Naive thymus-derived CD8-positive, alpha-beta T cell (primary cell): ENCODE measurements around the gene DOCK3. TPM values are rescaled to one million over a fixed set of nuclear protein-coding genes. Genes with fewer than 3 reads are reported as not detected.
"Not testable (repeated sequence)": the region's sequence is repeated elsewhere in the genome, so short reads cannot be mapped to it uniquely, and the experiment has no call there.

Source experiments
- ATAC-seq, 2 donors: fragments of 150-1000 bp; cut with Tn5 transposase in 1 of 2; sonication (Bioruptor Pico), chemical (Tn5 transposase) in 1 of 2; 1 replicate in 1 of 2; 2 replicates in 1 of 2; pipeline ENCODE4 v1.10.0; 2021; ENCODE audit warnings: mild to moderate bottlenecking in 2 of 2, moderate library complexity in 2 of 2
- POLR2A ChIA-PET: fragments of 350-600 bp; sonication (Branson Sonifier 250); formaldehyde crosslinking; loops from one replicate; lab custom pipeline; 2021; ENCODE audit warnings: antibody characterized with exemption; lab: Charles Lee
- DNase-seq, 10 donors: peaks; one replicate each; pipeline versions ENCODE4 v3.0.0 to v3.0.0-alpha.2; 2020 to 2022
- H3K27ac Mint-ChIP-seq, 10 donors: one replicate each; pipeline ENCODE4 v1.8.0; 2020 to 2022; ENCODE audit warnings: mild to moderate bottlenecking in 10 of 10, mixed read lengths in 10 of 10, moderate library complexity in 4 of 10, inconsistent platforms in 1 of 10
- H3K27me3 Mint-ChIP-seq, 5 donors: one replicate each; pipeline ENCODE4 v1.8.0; 2021 to 2022; ENCODE audit warnings: mixed read lengths in 5 of 5
- H3K36me3 Mint-ChIP-seq, 3 donors: one replicate each; pipeline ENCODE4 v1.8.0; 2020 to 2022; ENCODE audit warnings: mixed read lengths in 3 of 3, mild to moderate bottlenecking in 2 of 3, inconsistent platforms in 1 of 3
- H3K4me1 Mint-ChIP-seq, 4 donors: one replicate each; pipeline ENCODE4 v1.8.0; 2021 to 2022; ENCODE audit warnings: mixed read lengths in 4 of 4
- H3K4me3 Mint-ChIP-seq, 10 donors: one replicate each; pipeline ENCODE4 v1.8.0; 2020 to 2022; ENCODE audit warnings: mild to moderate bottlenecking in 10 of 10, mixed read lengths in 10 of 10, moderate library complexity in 6 of 10, inconsistent platforms in 1 of 10
- H3K9me3 Mint-ChIP-seq, 9 donors: one replicate each; pipeline ENCODE4 v1.8.0; 2020 to 2022; ENCODE audit warnings: mixed read lengths in 9 of 9, mild to moderate bottlenecking in 3 of 9, inconsistent platforms in 1 of 9, moderate library complexity in 1 of 9
- polyA plus RNA-seq, 3 donors: library from polyadenylated mRNA; unstranded; fragments of 300-500 nt; fragmentation: Illumina TruSeq; gene quantifications; one replicate each; pipeline ENCODE4 v1.2.3, GENCODE V29; 2021
- total RNA-seq, 8 experiments: library from RNA in 2 of 8; stranded (reverse) in 2 of 8; gene quantifications; one replicate each; pipeline ENCODE4 v1.2.3 and lab custom pipeline; 2021 to 2026

The DOCK3 gene
- total and polyA plus RNA-seq, 5 experiments from 2014 or later: 0.14 to 1.9 (median 0.63) TPM

GRCh38 chr3:50817756-50818529 is 143.2 kb downstream of the DOCK3 start:
- Mint-ChIP-seq H3K4me1 (no peaks in the 10 kb centered on the region), H3K27ac (no peak overlapping the region), H3K9me3 (peaks cover 0 to 4% (median 0%) of the 10 kb centered on the region in 9 donors), H3K4me3 (no peak overlapping the region), H3K27me3 (no peaks in the 10 kb centered on the region), H3K36me3 (peaks cover 0 to 4% (median 0%) of the 10 kb centered on the region in 3 donors)
- POLR2A ChIA-PET: no interaction called here
- ATAC-seq (no peak), DNase-seq (no peak)

DNA sequence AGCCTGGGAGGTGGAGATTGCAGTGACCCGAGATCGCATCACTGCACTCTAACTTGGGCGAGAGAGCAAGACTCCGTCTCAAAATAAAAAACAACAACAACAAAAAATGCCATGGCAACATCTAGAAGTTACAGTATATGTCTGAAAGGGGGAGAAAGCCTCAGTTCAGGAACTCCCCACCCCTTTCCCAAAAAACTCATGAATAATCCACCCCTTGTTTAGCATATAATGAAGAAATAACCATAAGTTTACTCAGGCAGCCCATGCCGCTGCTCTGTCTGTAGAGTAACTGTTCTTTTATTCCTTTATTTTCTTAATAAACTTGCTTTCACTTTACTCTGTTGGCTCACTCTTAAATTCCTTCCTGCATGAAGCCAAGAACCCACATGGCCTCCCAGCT is 145.2 kb downstream of the DOCK3 start:
- Mint-ChIP-seq H3K27ac (no peak overlapping the region), H3K36me3 (peaks cover 0 to 10% (median 0%) of the 10 kb centered on the region in 3 donors), H3K4me1 (no peaks in the 10 kb centered on the region), H3K27me3 (no peaks in the 10 kb centered on the region), H3K9me3 (peaks cover 0 to 4% (median 0%) of the 10 kb centered on the region in 9 donors), H3K4me3 (no peak overlapping the region)
- ATAC-seq (no peak), DNase-seq (no peak)
- POLR2A ChIA-PET: no interaction called here

DNA sequence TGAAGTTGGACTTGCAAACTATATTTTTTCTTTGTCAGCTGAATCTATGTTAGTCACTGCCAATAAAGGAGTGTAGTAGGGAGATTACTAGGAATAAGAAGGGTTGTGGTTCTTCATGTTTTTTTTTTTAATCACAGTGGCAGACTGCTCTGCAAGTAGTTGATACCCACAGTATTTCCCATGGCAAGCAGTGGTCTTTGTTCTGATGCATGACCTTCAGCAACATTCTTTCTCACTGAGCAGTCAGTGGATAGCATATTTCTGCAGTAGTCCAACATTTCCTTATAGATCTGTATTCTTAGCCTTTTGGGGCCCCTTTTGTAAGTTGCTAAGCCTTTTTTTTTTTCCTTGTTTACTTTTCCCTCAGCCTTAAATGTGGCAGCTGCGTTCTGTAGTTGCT is 151.1 kb downstream of the DOCK3 start:
- Mint-ChIP-seq H3K27ac (no peak overlapping the region), H3K36me3 (peaks cover 0 to 6% (median 0%) of the 10 kb centered on the region in 3 donors), H3K4me3 (no peak overlapping the region), H3K4me1 (peaks cover 0 to 2% (median 0%) of the 10 kb centered on the region in 4 donors), H3K9me3 (peaks cover 0 to 3% (median 0%) of the 10 kb centered on the region in 9 donors), H3K27me3 (peaks cover 0 to 2% (median 0%) of the 10 kb centered on the region in 5 donors)
- DNase-seq (no peak), ATAC-seq (no peak)
- POLR2A ChIA-PET: no interaction called here

DNA sequence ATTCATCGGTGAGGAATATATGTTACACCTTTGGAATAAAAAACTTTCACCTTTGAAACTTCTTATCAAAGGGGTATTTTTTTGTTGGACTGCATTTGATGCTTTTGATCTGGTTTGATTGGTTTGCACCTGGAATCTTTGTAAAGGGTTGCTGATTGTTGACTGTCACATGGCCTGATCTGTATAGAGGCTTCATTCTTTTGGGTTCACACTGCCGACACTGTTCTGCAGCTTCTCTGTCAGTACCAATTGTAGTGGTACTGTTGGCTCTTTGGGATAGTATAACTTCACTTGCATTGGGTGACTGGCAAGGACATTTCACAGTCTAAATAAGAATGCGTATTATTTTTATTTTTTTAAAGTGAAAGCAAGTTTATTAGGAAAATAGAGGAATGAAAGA is 155.7 kb downstream of the DOCK3 start:
- H3K4me1 Mint-ChIP-seq: peaks cover 0 to 2% (median 0%) of the 10 kb centered on the region in 4 donors
- ATAC-seq (no peak), DNase-seq (no peak)
- peaks cover 0 to 5% (median 0%) of the 10 kb centered on the region in 3 donors for H3K36me3 Mint-ChIP-seq
- no peak overlapping the region for H3K4me3 Mint-ChIP-seq
- no peak overlapping the region for H3K27ac Mint-ChIP-seq
- POLR2A ChIA-PET: no interaction called here
- peaks cover 0 to 13% (median 2%) of the 10 kb centered on the region in 9 donors for H3K9me3 Mint-ChIP-seq
- H3K27me3 Mint-ChIP-seq: peaks cover 0 to 9% (median 0%) of the 10 kb centered on the region in 5 donors

- POLR2A ChIA-PET, H3K36me3 Mint-ChIP-seq: not testable (repeated sequence)
Measured at GRCh38 chr3:50831009-50831408, 156.3 kb downstream of the DOCK3 start.

DNA sequence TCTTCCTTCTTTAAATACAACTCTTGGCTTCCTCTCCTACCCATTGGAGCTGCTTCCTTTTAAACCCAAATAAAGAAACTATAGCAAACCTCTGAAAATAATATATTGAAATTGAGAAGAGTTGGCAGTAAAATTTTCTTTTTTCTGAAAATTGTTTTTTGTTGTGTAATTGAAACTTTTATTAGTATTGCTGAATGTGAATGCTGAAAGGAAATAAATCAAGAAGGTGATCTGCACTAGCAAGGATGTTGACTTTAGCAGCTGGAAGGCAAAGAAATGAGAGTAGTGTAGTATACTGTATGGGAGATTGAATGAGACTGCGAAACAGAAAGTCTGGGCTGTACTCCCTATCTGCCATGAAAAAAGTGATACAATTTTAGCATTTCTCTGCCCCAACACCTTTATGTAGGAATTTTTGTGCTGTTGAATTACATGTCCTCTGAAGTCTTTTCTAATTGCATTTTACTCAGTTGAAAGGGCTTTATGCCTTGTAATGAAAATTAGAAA is 166.3 kb downstream of the DOCK3 start:
- DNase-seq (no peak), ATAC-seq (no peak)
- peaks cover 0 to 3% (median 0%) of the 10 kb centered on the region in 9 donors for H3K9me3 Mint-ChIP-seq
- H3K4me3 Mint-ChIP-seq: no peak overlapping the region
- peaks cover 0 to 8% (median 0%) of the 10 kb centered on the region in 3 donors for H3K36me3 Mint-ChIP-seq
- H3K27me3 Mint-ChIP-seq: peaks cover 4 to 16% (median 7%) of the 10 kb centered on the region in 5 donors
- no peak overlapping the region for H3K27ac Mint-ChIP-seq
- H3K4me1 Mint-ChIP-seq: peaks cover 0 to 1% (median 0%) of the 10 kb centered on the region in 4 donors
- POLR2A ChIA-PET: no interaction called here

More at GRCh38 chr3:50831009-50831408, 156.3 kb downstream of the DOCK3 start:
- H3K27me3 Mint-ChIP-seq, H3K4me1 Mint-ChIP-seq, DNase-seq, H3K27ac Mint-ChIP-seq, ATAC-seq, H3K4me3 Mint-ChIP-seq: not testable (repeated sequence)
- H3K9me3 Mint-ChIP-seq: peaks cover 0 to 13% (median 2%) of the 10 kb centered on the region in 9 donors

DNA sequence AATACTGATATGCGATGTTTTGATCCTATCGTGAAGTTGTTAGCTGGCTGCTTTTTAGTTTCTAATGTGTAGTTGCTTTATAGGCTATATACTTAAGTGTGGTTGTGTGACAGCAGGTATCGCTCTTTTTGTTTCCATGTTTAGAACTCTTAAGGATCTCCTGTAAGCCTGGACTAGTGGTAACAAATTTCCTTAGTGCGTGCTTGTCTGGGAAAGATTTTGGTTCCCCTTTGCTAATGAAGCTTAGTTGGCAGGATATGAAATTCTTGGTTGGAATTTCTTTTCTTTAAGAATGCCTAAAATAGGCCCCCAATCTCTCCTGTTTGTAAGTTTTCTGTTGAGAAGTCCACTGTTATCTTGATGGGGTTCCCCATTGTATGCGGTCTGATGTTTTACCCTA is 173.6 kb downstream of the DOCK3 start:
- POLR2A ChIA-PET: no interaction called here
- Mint-ChIP-seq H3K9me3 (peaks cover 9 to 31% (median 15%) of the 10 kb centered on the region in 9 donors), H3K27me3 (peaks cover 0 to 30% (median 9%) of the 10 kb centered on the region in 5 donors), H3K36me3 (peaks cover 3 to 18% (median 13%) of the 10 kb centered on the region in 3 donors), H3K4me3 (no peak overlapping the region), H3K4me1 (no peaks in the 10 kb centered on the region), H3K27ac (no peak overlapping the region)
- ATAC-seq (no peak), DNase-seq (no peak)

GRCh38 chr3:50850639-50851511 is 176.1 kb downstream of the DOCK3 start:
- no peak overlapping the region for H3K4me3 Mint-ChIP-seq
- peaks cover 0 to 25% (median 9%) of the 10 kb centered on the region in 5 donors for H3K27me3 Mint-ChIP-seq
- no peak overlapping the region for H3K27ac Mint-ChIP-seq
- H3K9me3 Mint-ChIP-seq: peaks cover 9 to 33% (median 15%) of the 10 kb centered on the region in 9 donors
- POLR2A ChIA-PET: no interaction called here
- DNase-seq: no peak
- H3K36me3 Mint-ChIP-seq: peaks cover 3 to 18% (median 10%) of the 10 kb centered on the region in 3 donors
- H3K4me1 Mint-ChIP-seq: no peaks in the 10 kb centered on the region
- ATAC-seq: no peak

- no peaks in the 10 kb centered on the region for H3K36me3 Mint-ChIP-seq
- H3K4me1 Mint-ChIP-seq: no peaks in the 10 kb centered on the region
- no peak for DNase-seq
- H3K9me3 Mint-ChIP-seq: peaks cover 0 to 11% (median 4%) of the 10 kb centered on the region in 9 donors
- H3K4me3 Mint-ChIP-seq: no peak overlapping the region
- POLR2A ChIA-PET: interaction anchor here (0.7 kb wide), 1 partner anchor 1251 kb away, joined by 3 read pairs; no protein-coding TSS in a partner anchor
- no peak for ATAC-seq
- H3K27ac Mint-ChIP-seq: no peak overlapping the region
- H3K27me3 Mint-ChIP-seq: peaks cover 0 to 1% (median 0%) of the 10 kb centered on the region in 5 donors
Measured at GRCh38 chr3:50853936-50854335, 179.2 kb downstream of the DOCK3 start.

DNA sequence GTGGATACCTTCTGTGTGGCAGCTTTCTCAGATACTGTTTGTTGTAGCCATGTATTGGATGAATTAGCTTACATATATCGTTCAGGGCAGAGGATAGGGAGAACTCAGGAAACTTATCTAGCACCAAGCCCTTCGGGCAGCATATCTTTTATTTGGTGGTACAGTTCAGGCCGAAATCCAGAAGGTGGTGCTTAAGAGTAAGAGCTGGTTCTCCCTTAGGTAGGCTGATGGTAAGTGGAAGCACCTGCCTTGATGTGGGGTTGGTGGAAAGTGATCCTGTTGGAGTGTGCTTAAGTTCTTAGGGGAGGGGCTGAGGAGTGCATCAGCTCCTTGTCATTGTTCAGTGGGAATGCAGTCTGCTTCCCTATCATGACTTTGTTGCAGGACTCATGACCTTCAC is 187.5 kb downstream of the DOCK3 start:
- Mint-ChIP-seq H3K4me1 (peaks cover 0 to 3% (median 0%) of the 10 kb centered on the region in 4 donors), H3K27me3 (peaks cover 0 to 9% (median 5%) of the 10 kb centered on the region in 5 donors), H3K27ac (no peak overlapping the region), H3K36me3 (peaks cover 0 to 11% (median 0%) of the 10 kb centered on the region in 3 donors), H3K9me3 (peaks cover 0 to 17% (median 12%) of the 10 kb centered on the region in 9 donors), H3K4me3 (no peak overlapping the region)
- POLR2A ChIA-PET: no interaction called here
- no peak for ATAC-seq
- DNase-seq: no peak

GRCh38 chr3:50873376-50874157 is 198.8 kb downstream of the DOCK3 start:
- DNase-seq (no peak), ATAC-seq (no peak)
- Mint-ChIP-seq H3K4me1 (peaks cover 0 to 4% (median 0%) of the 10 kb centered on the region in 4 donors), H3K9me3 (peaks cover 2 to 18% (median 15%) of the 10 kb centered on the region in 9 donors), H3K4me3 (no peak overlapping the region), H3K27me3 (peaks cover 9 to 57% (median 18%) of the 10 kb centered on the region in 5 donors), H3K27ac (no peak overlapping the region), H3K36me3 (peaks cover 7 to 17% (median 16%) of the 10 kb centered on the region in 3 donors)
- POLR2A ChIA-PET: no interaction called here

DNA sequence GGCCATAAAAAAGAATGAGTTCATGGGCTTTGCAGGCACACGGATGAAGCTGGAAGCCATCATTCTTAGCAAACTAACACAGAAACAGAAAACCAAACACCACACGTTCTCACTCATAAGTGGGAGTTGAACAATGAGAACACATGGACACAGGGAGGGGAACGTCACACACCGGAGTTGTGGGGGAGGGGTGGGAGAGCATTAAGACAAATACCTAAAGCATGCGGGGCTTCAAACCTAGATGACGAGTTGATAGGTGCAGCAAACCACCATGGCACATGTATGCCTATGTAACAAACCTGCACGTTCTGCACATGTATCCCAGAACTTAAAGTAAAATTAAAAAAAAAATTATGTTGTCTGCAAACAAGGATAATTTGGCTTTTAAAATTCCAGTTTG is 200.1 kb downstream of the DOCK3 start:
- peaks cover 2 to 18% (median 11%) of the 10 kb centered on the region in 9 donors for H3K9me3 Mint-ChIP-seq
- H3K4me1 Mint-ChIP-seq, H3K27ac Mint-ChIP-seq, POLR2A ChIA-PET, ATAC-seq, H3K4me3 Mint-ChIP-seq, DNase-seq: not testable (repeated sequence)
- H3K36me3 Mint-ChIP-seq: peaks cover 7 to 16% (median 13%) of the 10 kb centered on the region in 3 donors
- peaks cover 12 to 58% (median 20%) of the 10 kb centered on the region in 5 donors for H3K27me3 Mint-ChIP-seq
